Fibroblast of skin of left quadriceps (primary cell): ENCODE measurements around the gene PAN2.
"Not testable (repeated sequence)": the region's sequence is repeated elsewhere in the genome, so short reads cannot be mapped to it uniquely, and the experiment has no call there.

Experiments
- DNase-seq, 2 experiments: peaks; one replicate each; pipeline ENCODE4 v3.0.0-alpha.2; 2013; ENCODE audit warnings: low read depth in 2 of 2

Gene PAN2

GRCh38 chr12:56341616-56342015, 7.8 kb upstream of the PAN2 start:
- DNase-seq: no peak

GRCh38 chr12:56339158-56339422, 5.3 kb upstream of the PAN2 start:
- DNase-seq: no peak

GRCh38 chr12:56338308-56339157, 4.7 kb upstream of the PAN2 start, which contains the start of gene IL23A:
TSS of gene IL23A (plus strand) at chr12:56338884. CDS start at chr12:56339045, 161 bp downstream.
- no peak for DNase-seq

- DNase-seq: no peak
Observed at GRCh38 chr12:56337753-56338251, 4.0 kb upstream of the PAN2 start.

GRCh38 chr12:56336361-56337167, 2.8 kb upstream of the PAN2 start:
- no peak for DNase-seq

GRCh38 chr12:56335527-56335926, 1.7 kb upstream of the PAN2 start:
- DNase-seq: not testable (repeated sequence)

- no peak for DNase-seq
Observed at GRCh38 chr12:56334490-56334793, 642 bp upstream of the PAN2 start.

- DNase-seq: no peak
Observed at GRCh38 chr12:56333197-56333678, 562 bp downstream of the PAN2 start.

- DNase-seq: no peak
Observed at GRCh38 chr12:56332512-56333196, 1.1 kb downstream of the PAN2 start.

- no peak for DNase-seq
Observed at GRCh38 chr12:56330936-56331490, 2.8 kb downstream of the PAN2 start.

- no peak for DNase-seq
Observed at GRCh38 chr12:56326533-56326932, 7.3 kb downstream of the PAN2 start.

GRCh38 chr12:56326126-56326525, 7.7 kb downstream of the PAN2 start:
- DNase-seq: no peak

- no peak for DNase-seq
Observed at GRCh38 chr12:56324206-56324605, 9.6 kb downstream of the PAN2 start.

GRCh38 chr12:56321610-56322009, 12.2 kb downstream of the PAN2 start:
- DNase-seq: not testable (repeated sequence)

GRCh38 chr12:56321027-56321426, 12.8 kb downstream of the PAN2 start:
- no peak for DNase-seq

GRCh38 chr12:56317675-56318074, 16.1 kb downstream of the PAN2 start:
- no peak for DNase-seq

- peak; percentile 91 to 92 for DNase-seq
Observed at GRCh38 chr12:56315622-56316473, 18.0 kb downstream of the PAN2 start, which contains the start of gene CNPY2. TSS of gene CNPY2 (minus strand) at chr12:56315988. CDS start at chr12:56315217, 771 bp downstream.

- no peak for DNase-seq
Observed at GRCh38 chr12:56315249-56315621, 18.6 kb downstream of the PAN2 start.

GRCh38 chr12:56311003-56311402, 22.8 kb downstream of the PAN2 start:
- DNase-seq: no peak

GRCh38 chr12:56308714-56309113, 25.1 kb downstream of the PAN2 start:
- no peak for DNase-seq
